ENCODE data around the gene KLK2. TPM values are rescaled to one million over a fixed set of nuclear protein-coding genes. Genes with fewer than 3 reads are reported as not detected.
"Not testable (repeated sequence)": the region's sequence is repeated elsewhere in the genome, so short reads cannot be mapped to it uniquely, and the experiment has no call there.

KLK2 gene
- total RNA-seq, 2 donors from 2014 or later = not detected

- peaks cover 63% of the 10 kb centered on the region for H3K27me3 Mint-ChIP-seq
- H3K36me3 Mint-ChIP-seq (ENCODE audit: low read depth) = peaks cover 6% of the 10 kb centered on the region
- no peak overlapping the region for H3K27ac Mint-ChIP-seq
- ATAC-seq (no peak), DNase-seq (no peak)
- no peaks in the 10 kb centered on the region for H3K9me3 ChIP-seq (ENCODE audit: control insufficient read depth, low read length, poor library complexity, severe bottlenecking)
- no peaks in the 10 kb centered on the region for H3K4me1 Mint-ChIP-seq
- no peak overlapping the region for H3K4me3 Mint-ChIP-seq
These were observed 18.0 kb downstream of the KLK2 start for GRCh38 chr19:50891253-50891625.

- Mint-ChIP-seq H3K4me3 (no peak overlapping the region), H3K4me1 (peaks cover 2% of the 10 kb centered on the region), H3K36me3 (ENCODE audit: low read depth) (peaks cover 2% of the 10 kb centered on the region), H3K27ac (no peak overlapping the region), H3K27me3 (peaks cover 62% of the 10 kb centered on the region)
- ATAC-seq (no peak), DNase-seq (no peak)
- H3K9me3 ChIP-seq (ENCODE audit: control insufficient read depth, low read length, poor library complexity, severe bottlenecking) = no peaks in the 10 kb centered on the region
These were observed 20.0 kb downstream of the KLK2 start for GRCh38 chr19:50893047-50893736.

GRCh38 chr19:50894478-50895356 is 21.5 kb downstream of the KLK2 start:
- Mint-ChIP-seq H3K4me1 (peaks cover 2% of the 10 kb centered on the region), H3K36me3 (ENCODE audit: low read depth) (no peaks in the 10 kb centered on the region), H3K27me3 (peaks cover 62% of the 10 kb centered on the region), H3K4me3 (no peak overlapping the region), H3K27ac (no peak overlapping the region)
- no peak for ATAC-seq
- DNase-seq = no peak
- H3K9me3 ChIP-seq (ENCODE audit: control insufficient read depth, low read length, poor library complexity, severe bottlenecking) = no peaks in the 10 kb centered on the region

- not testable (repeated sequence) for ATAC-seq; DNase-seq; H3K36me3 Mint-ChIP-seq (ENCODE audit: low read depth); H3K4me1 Mint-ChIP-seq; H3K4me3 Mint-ChIP-seq; H3K9me3 ChIP-seq (ENCODE audit: control insufficient read depth, low read length, poor library complexity, severe bottlenecking)
- peaks cover 62% of the 10 kb centered on the region for H3K27me3 Mint-ChIP-seq
- H3K27ac Mint-ChIP-seq = peak overlapping the region; percentile 29
These were observed 22.9 kb downstream of the KLK2 start for GRCh38 chr19:50896089-50896590.

GRCh38 chr19:50896591-50897190 is 23.5 kb downstream of the KLK2 start:
- Mint-ChIP-seq H3K4me1 (peaks cover 2% of the 10 kb centered on the region), H3K27ac (peak overlapping the region; percentile 29), H3K4me3 (no peak overlapping the region), H3K27me3 (peaks cover 57% of the 10 kb centered on the region), H3K36me3 (ENCODE audit: low read depth) (no peaks in the 10 kb centered on the region)
- ATAC-seq = peak; percentile 77
- DNase-seq = no peak
- H3K9me3 ChIP-seq (ENCODE audit: control insufficient read depth, low read length, poor library complexity, severe bottlenecking) = no peaks in the 10 kb centered on the region

- no peaks in the 10 kb centered on the region for H3K9me3 ChIP-seq (ENCODE audit: control insufficient read depth, low read length, poor library complexity, severe bottlenecking)
- no peak for DNase-seq
- H3K27me3 Mint-ChIP-seq = peaks cover 52% of the 10 kb centered on the region
- no peak overlapping the region for H3K27ac Mint-ChIP-seq
- H3K4me1 Mint-ChIP-seq = peaks cover 2% of the 10 kb centered on the region
- H3K36me3 Mint-ChIP-seq (ENCODE audit: low read depth) = no peaks in the 10 kb centered on the region
- no peak overlapping the region for H3K4me3 Mint-ChIP-seq
- ATAC-seq = peak; percentile 35
These were observed 24.0 kb downstream of the KLK2 start for GRCh38 chr19:50897191-50897607.

- Mint-ChIP-seq H3K27me3 (peaks cover 48% of the 10 kb centered on the region), H3K36me3 (ENCODE audit: low read depth) (no peaks in the 10 kb centered on the region), H3K4me1 (peaks cover 2% of the 10 kb centered on the region), H3K4me3 (no peak overlapping the region), H3K27ac (no peak overlapping the region)
- ATAC-seq = no peak
- DNase-seq = no peak
- H3K9me3 ChIP-seq (ENCODE audit: control insufficient read depth, low read length, poor library complexity, severe bottlenecking) = no peaks in the 10 kb centered on the region
These were observed 24.4 kb downstream of the KLK2 start for GRCh38 chr19:50897612-50898011.

- Mint-ChIP-seq H3K36me3 (ENCODE audit: low read depth) (no peaks in the 10 kb centered on the region), H3K4me1 (peaks cover 2% of the 10 kb centered on the region), H3K27me3 (peaks cover 44% of the 10 kb centered on the region), H3K4me3 (no peak overlapping the region), H3K27ac (no peak overlapping the region)
- no peak for DNase-seq
- H3K9me3 ChIP-seq (ENCODE audit: control insufficient read depth, low read length, poor library complexity, severe bottlenecking) = no peaks in the 10 kb centered on the region
- ATAC-seq = no peak
These were observed 24.8 kb downstream of the KLK2 start for GRCh38 chr19:50898018-50898417.

GRCh38 chr19:50899569-50899968 is 26.3 kb downstream of the KLK2 start:
- Mint-ChIP-seq H3K4me3 (no peak overlapping the region), H3K27ac (no peak overlapping the region), H3K27me3 (peaks cover 44% of the 10 kb centered on the region), H3K36me3 (ENCODE audit: low read depth) (no peaks in the 10 kb centered on the region), H3K4me1 (peaks cover 2% of the 10 kb centered on the region)
- no peaks in the 10 kb centered on the region for H3K9me3 ChIP-seq (ENCODE audit: control insufficient read depth, low read length, poor library complexity, severe bottlenecking)
- ATAC-seq = no peak
- no peak for DNase-seq

GRCh38 chr19:50902640-50903039 is 29.4 kb downstream of the KLK2 start:
- Mint-ChIP-seq H3K4me3 (no peak overlapping the region), H3K27ac (no peak overlapping the region), H3K4me1 (peaks cover 3% of the 10 kb centered on the region), H3K36me3 (ENCODE audit: low read depth) (peaks cover 2% of the 10 kb centered on the region), H3K27me3 (peaks cover 43% of the 10 kb centered on the region)
- no peak for ATAC-seq
- DNase-seq = no peak
- H3K9me3 ChIP-seq (ENCODE audit: control insufficient read depth, low read length, poor library complexity, severe bottlenecking) = no peaks in the 10 kb centered on the region

GRCh38 chr19:50906217-50906616 is 33.0 kb downstream of the KLK2 start:
- H3K27me3 Mint-ChIP-seq = peaks cover 21% of the 10 kb centered on the region
- DNase-seq = peak in 1 of 3 donors; percentile 18
- H3K4me1 Mint-ChIP-seq = peaks cover 10% of the 10 kb centered on the region
- H3K9me3 ChIP-seq (ENCODE audit: control insufficient read depth, low read length, poor library complexity, severe bottlenecking) = no peaks in the 10 kb centered on the region
- peaks cover 7% of the 10 kb centered on the region for H3K36me3 Mint-ChIP-seq (ENCODE audit: low read depth)
- peak overlapping the region; percentile 43 for H3K27ac Mint-ChIP-seq
- ATAC-seq = no peak
- no peak overlapping the region for H3K4me3 Mint-ChIP-seq

GRCh38 chr19:50908336-50908735 is 35.1 kb downstream of the KLK2 start:
- H3K36me3 Mint-ChIP-seq (ENCODE audit: low read depth) = peaks cover 10% of the 10 kb centered on the region
- DNase-seq (no peak), ATAC-seq (no peak)
- H3K27me3 Mint-ChIP-seq = peaks cover 21% of the 10 kb centered on the region
- peaks cover 13% of the 10 kb centered on the region for H3K4me1 Mint-ChIP-seq
- H3K4me3 Mint-ChIP-seq = no peak overlapping the region
- no peaks in the 10 kb centered on the region for H3K9me3 ChIP-seq (ENCODE audit: control insufficient read depth, low read length, poor library complexity, severe bottlenecking)
- H3K27ac Mint-ChIP-seq = no peak overlapping the region
